ENCODE data around the gene CLK2.
A peak's percentile ranks its signal among the peaks of the same experiment; 100 is the strongest.

CLK2 gene

DNA sequence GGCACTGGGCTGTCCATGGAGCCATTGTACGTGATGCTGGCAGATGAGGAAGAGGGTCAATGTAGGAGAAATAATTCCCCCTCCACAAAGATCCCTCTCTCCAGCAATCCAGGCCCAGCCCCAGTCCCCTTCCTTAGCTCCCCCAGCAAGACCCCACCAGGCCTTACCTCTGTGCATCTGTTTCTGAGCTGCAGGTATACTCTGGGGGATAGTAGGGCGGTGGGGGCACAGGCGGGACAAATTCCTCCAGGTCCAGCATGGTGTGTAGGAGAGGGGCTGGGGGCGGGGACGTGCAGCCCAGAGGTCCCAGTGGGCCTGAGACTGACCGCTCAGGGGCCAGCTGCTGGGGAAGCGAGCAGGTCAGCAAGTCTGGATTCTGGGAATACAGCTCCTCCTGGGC is 21.7 kb downstream of the CLK2 start:
- Histone ChIP-seq H3K79me1 (ENCODE audit: low read depth, low read length) (peaks cover 15% of the 10 kb centered on the region), H2AFZ (ENCODE audit: low read length) (no peak overlapping the region), H2BK120ac (ENCODE audit: low read depth, low read length) (no peak overlapping the region), H2BK5ac (ENCODE audit: low read length) (no peak overlapping the region), H3K4me2 (ENCODE audit: insufficient read depth, low read length, poor library complexity, severe bottlenecking) (no peak overlapping the region), H2AK5ac (ENCODE audit: low read depth, low read length) (no peak overlapping the region), H3K23ac (ENCODE audit: low read depth, low read length, poor library complexity) (no peak overlapping the region), H3K27me3 (ENCODE audit: control insufficient read depth in 3 of 3, insufficient read depth in 3 of 3, low read depth in 1 of 3, low read length in 3 of 3) (no peaks in the 10 kb centered on the region), H3K14ac (ENCODE audit: low read length) (no peak overlapping the region), H2BK12ac (ENCODE audit: low read length) (no peak overlapping the region), H3K9ac (ENCODE audit: low read depth, low read length, poor library complexity) (no peak overlapping the region), H3K27ac (replicated peaks; ENCODE audit: low read length) (no peak overlapping the region), H3K18ac (ENCODE audit: low read length) (no peak overlapping the region), H4K91ac (ENCODE audit: low read depth, low read length, poor library complexity) (no peak overlapping the region), H3K9me3 (replicated peaks in 1 of 2; ENCODE audit: control insufficient read depth in 2 of 2, insufficient read depth in 1 of 2, low read depth in 1 of 2, low read length in 2 of 2) (no peaks in the 10 kb centered on the region), H3K4me3 (ENCODE audit: low read length in 2 of 2) (no peak overlapping the region), H4K8ac (ENCODE audit: low read depth, low read length) (no peak overlapping the region), H3K4ac (ENCODE audit: low read length) (no peak overlapping the region), H3K36me3 (replicated peaks in 1 of 2; ENCODE audit: control insufficient read depth in 2 of 2, insufficient read depth in 2 of 2, low read length in 2 of 2) (peaks cover 15 to 55% of the 10 kb centered on the region in 2 donors), H3K4me1 (ENCODE audit: control insufficient read depth in 2 of 2, insufficient read depth in 1 of 2, low read depth in 1 of 2, low read length in 2 of 2) (peaks cover 24 to 29% of the 10 kb centered on the region in 2 donors), H2BK15ac (ENCODE audit: low read length) (no peak overlapping the region)
- DNase-seq (ENCODE audit: low spot score): no peak
- WGBS, 2 donors (ENCODE audit: extremely low coverage in 2 of 2, insufficient read length in 2 of 2, insufficient replicate concordance in 1 of 2): no CpG with 5 or more reads among the region's 7 CpGs

DNA sequence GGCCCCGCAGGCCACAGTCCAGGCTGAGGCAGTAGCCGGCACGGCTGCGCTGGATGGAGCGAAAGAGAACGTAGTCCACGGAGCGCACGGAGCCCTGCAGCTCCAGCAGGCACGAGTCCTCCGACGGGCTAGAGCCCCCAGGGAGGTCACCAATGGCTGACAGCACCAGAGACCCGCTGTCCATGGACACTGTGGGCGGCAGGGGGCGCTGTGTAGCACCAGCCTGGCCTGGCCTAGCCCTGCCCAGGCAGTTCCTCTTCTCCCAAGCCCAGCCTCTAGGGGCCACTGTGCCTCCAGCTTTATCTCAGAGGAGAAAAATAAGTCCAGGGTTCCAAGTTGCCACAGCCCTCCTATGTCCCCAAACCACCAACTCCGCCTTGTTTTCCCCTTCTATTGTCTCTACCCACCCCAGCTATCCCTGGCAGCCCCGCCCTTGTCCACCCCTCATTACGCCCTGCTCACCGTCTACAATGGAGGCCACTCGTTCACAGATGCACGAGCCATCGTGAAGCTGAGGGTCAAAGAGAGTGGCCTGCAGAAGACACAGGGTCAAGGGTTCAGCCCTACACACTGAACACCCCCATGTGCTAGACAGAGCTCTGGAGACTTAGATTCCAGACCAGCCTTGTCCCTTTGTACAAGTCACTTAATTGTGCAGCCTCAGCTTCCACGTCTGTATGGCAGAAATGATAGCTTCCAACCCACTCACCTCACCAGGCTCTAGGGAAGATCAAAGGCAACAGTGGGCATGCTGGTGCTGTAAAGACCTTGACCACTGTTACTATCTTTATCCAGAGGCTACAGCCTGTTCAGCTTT is 22.5 kb downstream of the CLK2 start:
- Histone ChIP-seq H4K8ac (ENCODE audit: low read depth, low read length) (no peak overlapping the region), H2BK15ac (ENCODE audit: low read length) (peak overlapping the region; percentile 70), H3K14ac (ENCODE audit: low read length) (no peak overlapping the region), H2BK120ac (ENCODE audit: low read depth, low read length) (no peak overlapping the region), H3K27ac (replicated peaks; ENCODE audit: low read length) (no peak overlapping the region), H3K4me2 (ENCODE audit: insufficient read depth, low read length, poor library complexity, severe bottlenecking) (peak overlapping the region; percentile 59), H3K4me1 (ENCODE audit: control insufficient read depth in 2 of 2, insufficient read depth in 1 of 2, low read depth in 1 of 2, low read length in 2 of 2) (peaks cover 24 to 26% of the 10 kb centered on the region in 2 donors), H3K9me3 (replicated peaks in 1 of 2; ENCODE audit: control insufficient read depth in 2 of 2, insufficient read depth in 1 of 2, low read depth in 1 of 2, low read length in 2 of 2) (no peaks in the 10 kb centered on the region), H3K18ac (ENCODE audit: low read length) (peak overlapping the region; percentile 89), H3K9ac (ENCODE audit: low read depth, low read length, poor library complexity) (peak overlapping the region; percentile 75), H3K4me3 (ENCODE audit: low read length in 2 of 2) (peak overlapping the region in 1 of 2 donors; percentile 75), H3K79me1 (ENCODE audit: low read depth, low read length) (peaks cover 15% of the 10 kb centered on the region), H3K4ac (ENCODE audit: low read length) (no peak overlapping the region), H2AK5ac (ENCODE audit: low read depth, low read length) (peak overlapping the region; percentile 82), H2BK5ac (ENCODE audit: low read length) (no peak overlapping the region), H3K27me3 (ENCODE audit: control insufficient read depth in 3 of 3, insufficient read depth in 3 of 3, low read depth in 1 of 3, low read length in 3 of 3) (no peaks in the 10 kb centered on the region), H4K91ac (ENCODE audit: low read depth, low read length, poor library complexity) (no peak overlapping the region), H3K23ac (ENCODE audit: low read depth, low read length, poor library complexity) (no peak overlapping the region), H2AFZ (ENCODE audit: low read length) (no peak overlapping the region), H3K36me3 (replicated peaks in 1 of 2; ENCODE audit: control insufficient read depth in 2 of 2, insufficient read depth in 2 of 2, low read length in 2 of 2) (peaks cover 16 to 52% of the 10 kb centered on the region in 2 donors), H2BK12ac (ENCODE audit: low read length) (no peak overlapping the region)
- no CpG with 5 or more reads among the region's 23 CpGs for WGBS, 2 donors (ENCODE audit: extremely low coverage in 2 of 2, insufficient read length in 2 of 2, insufficient replicate concordance in 1 of 2)
- peak; percentile 95 for DNase-seq (ENCODE audit: low spot score)

DNA sequence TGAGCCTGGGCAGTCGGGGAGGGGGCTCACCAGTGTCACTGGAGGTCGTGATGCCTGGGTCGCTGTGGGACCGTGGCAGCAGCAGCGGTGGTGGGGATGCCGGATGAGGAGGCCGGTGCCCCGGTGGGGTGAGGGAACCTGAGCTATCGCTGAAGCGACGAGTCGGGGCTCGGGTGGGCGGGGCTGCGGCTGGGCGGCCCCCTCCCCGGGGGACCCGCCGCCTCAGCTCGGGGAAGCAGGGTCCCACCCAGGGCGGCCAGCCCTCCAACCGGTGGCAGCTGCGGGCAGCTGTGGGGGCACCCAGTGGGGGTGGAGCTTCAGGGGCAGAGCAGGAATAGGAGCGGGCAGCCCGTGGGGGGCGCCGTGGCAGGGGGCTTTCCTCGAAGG is 23.1 kb downstream of the CLK2 start:
- no peak for DNase-seq (ENCODE audit: low spot score)
- H4K8ac ChIP-seq (ENCODE audit: low read depth, low read length): no peak overlapping the region
- no peak overlapping the region for H2BK120ac ChIP-seq (ENCODE audit: low read depth, low read length)
- peak overlapping the region; percentile 59 for H3K4me2 ChIP-seq (ENCODE audit: insufficient read depth, low read length, poor library complexity, severe bottlenecking)
- peak overlapping the region; percentile 75 for H3K9ac ChIP-seq (ENCODE audit: low read depth, low read length, poor library complexity)
- peak overlapping the region; percentile 70 for H2BK15ac ChIP-seq (ENCODE audit: low read length)
- H3K4ac ChIP-seq (ENCODE audit: low read length): no peak overlapping the region
- no peak overlapping the region for H3K14ac ChIP-seq (ENCODE audit: low read length)
- peaks cover 23 to 29% of the 10 kb centered on the region in 2 donors for H3K4me1 ChIP-seq (ENCODE audit: control insufficient read depth in 2 of 2, insufficient read depth in 1 of 2, low read depth in 1 of 2, low read length in 2 of 2)
- no peak overlapping the region for H2BK12ac ChIP-seq (ENCODE audit: low read length)
- H3K18ac ChIP-seq (ENCODE audit: low read length): peak overlapping the region; percentile 89
- H4K91ac ChIP-seq (ENCODE audit: low read depth, low read length, poor library complexity): no peak overlapping the region
- no peaks in the 10 kb centered on the region for H3K9me3 ChIP-seq (replicated peaks in 1 of 2; ENCODE audit: control insufficient read depth in 2 of 2, insufficient read depth in 1 of 2, low read depth in 1 of 2, low read length in 2 of 2)
- no peak overlapping the region for H3K23ac ChIP-seq (ENCODE audit: low read depth, low read length, poor library complexity)
- H3K4me3 ChIP-seq (ENCODE audit: low read length in 2 of 2): peak overlapping the region in 1 of 2 donors; percentile 75
- WGBS, 2 donors (ENCODE audit: extremely low coverage in 2 of 2, insufficient read length in 2 of 2, insufficient replicate concordance in 1 of 2): no CpG with 5 or more reads among the region's 28 CpGs
- H3K27ac ChIP-seq (replicated peaks; ENCODE audit: low read length): no peak overlapping the region
- H3K79me1 ChIP-seq (ENCODE audit: low read depth, low read length): peaks cover 15% of the 10 kb centered on the region
- H2AFZ ChIP-seq (ENCODE audit: low read length): no peak overlapping the region
- peak overlapping the region; percentile 82 for H2AK5ac ChIP-seq (ENCODE audit: low read depth, low read length)
- no peaks in the 10 kb centered on the region for H3K27me3 ChIP-seq (ENCODE audit: control insufficient read depth in 3 of 3, insufficient read depth in 3 of 3, low read depth in 1 of 3, low read length in 3 of 3)
- H3K36me3 ChIP-seq (replicated peaks in 1 of 2; ENCODE audit: control insufficient read depth in 2 of 2, insufficient read depth in 2 of 2, low read length in 2 of 2): peaks cover 16 to 51% of the 10 kb centered on the region in 2 donors
- H2BK5ac ChIP-seq (ENCODE audit: low read length): no peak overlapping the region

DNA sequence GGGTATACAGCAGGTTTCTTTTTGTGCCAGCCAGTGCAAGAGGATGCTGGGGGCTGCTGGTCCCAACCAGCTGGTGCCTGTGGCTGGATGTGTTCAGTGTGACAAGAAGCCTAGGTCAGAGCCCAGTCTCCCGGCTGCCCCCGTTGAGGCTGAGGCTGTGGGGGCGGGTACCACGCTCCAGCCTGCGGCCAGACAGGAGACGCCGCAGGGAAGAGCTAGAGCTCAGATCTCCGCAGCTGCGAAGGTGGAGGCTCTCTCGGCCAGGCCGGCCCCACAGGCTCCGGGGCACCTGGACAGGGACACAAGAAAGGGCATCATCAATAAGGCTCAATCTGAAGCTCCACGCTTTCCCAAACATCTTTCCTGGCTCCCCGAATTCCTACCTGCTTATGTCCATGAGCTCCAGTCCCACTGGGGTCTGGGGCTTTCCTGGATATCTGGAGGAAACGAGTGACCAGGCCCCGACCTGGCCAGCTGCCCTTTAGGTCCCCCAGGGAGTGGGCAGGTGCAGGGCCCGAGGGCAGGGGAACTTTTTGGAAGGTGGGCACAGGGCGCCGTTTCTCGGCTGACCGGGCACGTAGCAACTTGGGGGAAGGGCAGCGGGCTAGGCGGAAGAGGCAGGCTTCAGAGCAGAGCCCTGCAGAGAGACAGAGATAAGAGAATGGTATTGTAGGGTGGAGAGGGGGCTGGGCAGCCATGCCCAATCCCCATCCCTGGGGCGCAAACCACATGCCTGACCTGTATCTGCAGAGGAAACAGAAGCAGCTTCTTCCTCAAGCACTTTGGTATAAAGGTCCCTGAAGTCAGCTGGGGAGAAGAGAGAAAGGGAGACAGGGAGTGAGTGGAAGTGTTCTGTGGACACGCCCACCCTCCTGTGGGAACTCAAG is 25.4 kb downstream of the CLK2 start:
- no peak overlapping the region for H2BK12ac ChIP-seq (ENCODE audit: low read length)
- no peak overlapping the region for H3K27ac ChIP-seq (replicated peaks; ENCODE audit: low read length)
- no peaks in the 10 kb centered on the region for H3K27me3 ChIP-seq (ENCODE audit: control insufficient read depth in 3 of 3, insufficient read depth in 3 of 3, low read depth in 1 of 3, low read length in 3 of 3)
- no peak overlapping the region for H3K23ac ChIP-seq (ENCODE audit: low read depth, low read length, poor library complexity)
- no peak for DNase-seq (ENCODE audit: low spot score)
- no peak overlapping the region for H3K18ac ChIP-seq (ENCODE audit: low read length)
- H2AK5ac ChIP-seq (ENCODE audit: low read depth, low read length): no peak overlapping the region
- no peaks in the 10 kb centered on the region for H3K9me3 ChIP-seq (replicated peaks in 1 of 2; ENCODE audit: control insufficient read depth in 2 of 2, insufficient read depth in 1 of 2, low read depth in 1 of 2, low read length in 2 of 2)
- WGBS, 2 donors (ENCODE audit: extremely low coverage in 2 of 2, insufficient read length in 2 of 2, insufficient replicate concordance in 1 of 2): no CpG with 5 or more reads among the region's 26 CpGs
- no peak overlapping the region for H3K14ac ChIP-seq (ENCODE audit: low read length)
- H3K36me3 ChIP-seq (replicated peaks in 1 of 2; ENCODE audit: control insufficient read depth in 2 of 2, insufficient read depth in 2 of 2, low read length in 2 of 2): peaks cover 16 to 49% of the 10 kb centered on the region in 2 donors
- no peak overlapping the region for H2BK15ac ChIP-seq (ENCODE audit: low read length)
- H3K4me1 ChIP-seq (ENCODE audit: control insufficient read depth in 2 of 2, insufficient read depth in 1 of 2, low read depth in 1 of 2, low read length in 2 of 2): peaks cover 10 to 13% of the 10 kb centered on the region in 2 donors
- H4K91ac ChIP-seq (ENCODE audit: low read depth, low read length, poor library complexity): no peak overlapping the region
- no peak overlapping the region for H2AFZ ChIP-seq (ENCODE audit: low read length)
- H3K9ac ChIP-seq (ENCODE audit: low read depth, low read length, poor library complexity): no peak overlapping the region
- no peak overlapping the region for H2BK120ac ChIP-seq (ENCODE audit: low read depth, low read length)
- H2BK5ac ChIP-seq (ENCODE audit: low read length): no peak overlapping the region
- H3K4me2 ChIP-seq (ENCODE audit: insufficient read depth, low read length, poor library complexity, severe bottlenecking): no peak overlapping the region
- peaks cover 5% of the 10 kb centered on the region for H3K79me1 ChIP-seq (ENCODE audit: low read depth, low read length)
- no peak overlapping the region for H3K4me3 ChIP-seq (ENCODE audit: low read length in 2 of 2)
- H3K4ac ChIP-seq (ENCODE audit: low read length): no peak overlapping the region
- no peak overlapping the region for H4K8ac ChIP-seq (ENCODE audit: low read depth, low read length)

Measured in neuronal stem cell (in vitro differentiated cells).